CD4-positive, alpha-beta T cell (primary cell): Measurements from ENCODE around the gene NES. TPM values are rescaled to one million over a fixed set of nuclear protein-coding genes. Genes with fewer than 3 reads are reported as not detected.

Experiments
- ATAC-seq: fragments of 200-7000 bp; cut with Tn5 transposase; one replicate; pipeline ENCODE4 v1.10.0; 2022; ENCODE audit warnings: mild to moderate bottlenecking; ENCODE audit not compliant: poor library complexity
- CTCF ChIA-PET: fragments of 350-600 bp; sonication (Branson Sonifier 250); formaldehyde crosslinking; loops from one replicate; lab custom pipeline; 2021; ENCODE audit warnings: antibody characterized with exemption, inconsistent platforms; lab: Charles Lee
- POLR2A ChIA-PET: fragments of 350-600 bp; sonication (Branson Sonifier 250); formaldehyde crosslinking; loops from one replicate; lab custom pipeline; 2021; ENCODE audit warnings: antibody characterized with exemption, inconsistent platforms; lab: Charles Lee
- DNase-seq, 14 experiments: peaks; one replicate each; pipeline ENCODE4 v3.0.0-alpha.2; 2013 to 2020; ENCODE audit warnings: mixed read lengths in 2 of 14
- H3K27ac ChIP-seq, 2 donors: one replicate each; pipeline versions ENCODE4 v1.5.1 to v1.7.0; 2013; ENCODE audit warnings: low read length in 2 of 2, low read depth in 1 of 2, mild to moderate bottlenecking in 1 of 2
- H3K27me3 ChIP-seq, 2 experiments: 1 replicate in 1 of 2; 2 replicates in 1 of 2; pipeline versions ENCODE4 v1.6.1 to v1.7.0; 2013; ENCODE audit warnings: low read length in 2 of 2, control low read depth in 1 of 2, mild to moderate bottlenecking in 1 of 2, moderate library complexity in 1 of 2; ENCODE audit not compliant: insufficient read depth in 2 of 2, control insufficient read depth in 1 of 2
- H3K36me3 ChIP-seq: one replicate; pipeline ENCODE4 v1.6.1; 2013; ENCODE audit warnings: low read length, control low read depth; ENCODE audit not compliant: insufficient read depth
- H3K4me1 ChIP-seq: one replicate; pipeline ENCODE4 v1.6.1; 2013; ENCODE audit warnings: low read length, control low read depth; ENCODE audit not compliant: insufficient read depth
- H3K4me3 ChIP-seq: one replicate; pipeline ENCODE4 v1.5.1; 2013; ENCODE audit warnings: mild to moderate bottlenecking, low read length, moderate library complexity
- H3K9me3 ChIP-seq, 2 experiments: 1 replicate in 1 of 2; 2 replicates in 1 of 2; pipeline versions ENCODE4 v1.6.1 to v1.7.0; 2013; ENCODE audit warnings: low read length in 2 of 2, mild to moderate bottlenecking in 2 of 2, control low read depth in 1 of 2, moderate library complexity in 1 of 2; ENCODE audit not compliant: control insufficient read depth in 1 of 2, insufficient read depth in 1 of 2
- H3K27ac Mint-ChIP-seq: one replicate; pipeline ENCODE4 v1.8.0; 2020; ENCODE audit warnings: mixed read lengths
- H3K27me3 Mint-ChIP-seq: one replicate; pipeline ENCODE4 v1.8.0; 2021; ENCODE audit warnings: mixed read lengths
- H3K36me3 Mint-ChIP-seq: one replicate; pipeline ENCODE4 v1.8.0; 2021; ENCODE audit warnings: low read depth, mixed read lengths
- H3K4me1 Mint-ChIP-seq: one replicate; pipeline ENCODE4 v1.8.0; 2021; ENCODE audit warnings: low read depth, mixed read lengths
- H3K4me3 Mint-ChIP-seq: one replicate; pipeline ENCODE4 v1.8.0; 2020; ENCODE audit warnings: mild to moderate bottlenecking, mixed read lengths
- H3K9me3 Mint-ChIP-seq: one replicate; pipeline ENCODE4 v1.8.0; 2020; ENCODE audit warnings: mixed read lengths
- intact Hi-C, 2 experiments: fragments of 100-400 bp; cut with DNase I in 1 of 2; cut with micrococcal nuclease in 1 of 2; formaldehyde crosslinking; loops; one replicate each; pipeline versions ENCODE4 v1.15.1 to v1.9.0; 2023 to 2025; cut with DNase I, micrococcal nuclease
- total RNA-seq, 174 experiments: library from RNA in 2 of 174; stranded (reverse) in 2 of 174; gene quantifications; one replicate each; pipeline ENCODE4 v1.2.3 and lab custom pipeline; 2021 to 2026
- TF ChIP-seq, protein P1 (sequence below): fragments of 200-600 bp; IDR thresholded peaks from one replicate; pipeline ENCODE4 v1.8.0; 2022; ENCODE audit warnings: antibody characterized with exemption, mild to moderate bottlenecking

The NES gene
- total RNA-seq, 2 experiments from 2014 or later, result not detected

DNA sequence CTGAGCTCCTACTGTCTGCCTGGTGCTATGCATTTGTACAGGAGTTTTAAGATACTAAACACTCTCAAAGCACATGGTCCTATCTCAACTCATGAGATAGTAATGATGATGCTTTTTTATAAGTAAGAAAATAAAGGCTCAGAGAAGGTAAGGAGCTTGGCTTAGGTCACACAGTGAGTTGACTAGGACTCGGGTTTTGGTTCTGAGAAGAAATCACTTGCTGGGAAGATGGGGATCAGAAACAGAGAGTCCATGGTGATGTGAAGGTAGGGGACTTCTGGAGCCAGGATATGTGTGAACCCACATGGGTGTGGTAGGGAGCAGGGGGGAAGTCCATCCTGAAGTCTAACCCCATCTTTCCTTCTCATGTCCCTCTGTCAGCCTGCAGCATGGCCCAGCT is 31.5 kb downstream of the NES start:
- ChIA-PET POLR2A (no interaction called here), CTCF (interaction anchor here (1.4 kb wide), 1 partner anchor 44 kb away, joined by 3 read pairs; no protein-coding TSS in a partner anchor)
- Histone ChIP-seq H3K4me1 (peaks cover 29% of the 10 kb centered on the region), H3K27me3 (peaks cover 59 to 78% of the 10 kb centered on the region in 2 experiments), H3K9me3 (peaks cover 0 to 17% of the 10 kb centered on the region in 2 experiments), H3K36me3 (no peaks in the 10 kb centered on the region), H3K4me3 (no peak overlapping the region), H3K27ac (no peak overlapping the region)
- DNase-seq (no peak), ATAC-seq (no peak)
- intact Hi-C loops, result no loop called here
- TF ChIP-seq, protein P1, sequence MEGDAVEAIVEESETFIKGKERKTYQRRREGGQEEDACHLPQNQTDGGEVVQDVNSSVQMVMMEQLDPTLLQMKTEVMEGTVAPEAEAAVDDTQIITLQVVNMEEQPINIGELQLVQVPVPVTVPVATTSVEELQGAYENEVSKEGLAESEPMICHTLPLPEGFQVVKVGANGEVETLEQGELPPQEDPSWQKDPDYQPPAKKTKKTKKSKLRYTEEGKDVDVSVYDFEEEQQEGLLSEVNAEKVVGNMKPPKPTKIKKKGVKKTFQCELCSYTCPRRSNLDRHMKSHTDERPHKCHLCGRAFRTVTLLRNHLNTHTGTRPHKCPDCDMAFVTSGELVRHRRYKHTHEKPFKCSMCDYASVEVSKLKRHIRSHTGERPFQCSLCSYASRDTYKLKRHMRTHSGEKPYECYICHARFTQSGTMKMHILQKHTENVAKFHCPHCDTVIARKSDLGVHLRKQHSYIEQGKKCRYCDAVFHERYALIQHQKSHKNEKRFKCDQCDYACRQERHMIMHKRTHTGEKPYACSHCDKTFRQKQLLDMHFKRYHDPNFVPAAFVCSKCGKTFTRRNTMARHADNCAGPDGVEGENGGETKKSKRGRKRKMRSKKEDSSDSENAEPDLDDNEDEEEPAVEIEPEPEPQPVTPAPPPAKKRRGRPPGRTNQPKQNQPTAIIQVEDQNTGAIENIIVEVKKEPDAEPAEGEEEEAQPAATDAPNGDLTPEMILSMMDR, result no peak
- Mint-ChIP-seq H3K27me3 (peaks cover 86% of the 10 kb centered on the region), H3K27ac (no peak overlapping the region), H3K9me3 (no peaks in the 10 kb centered on the region), H3K36me3 (no peaks in the 10 kb centered on the region), H3K4me3 (no peak overlapping the region), H3K4me1 (peaks cover 28% of the 10 kb centered on the region)

DNA sequence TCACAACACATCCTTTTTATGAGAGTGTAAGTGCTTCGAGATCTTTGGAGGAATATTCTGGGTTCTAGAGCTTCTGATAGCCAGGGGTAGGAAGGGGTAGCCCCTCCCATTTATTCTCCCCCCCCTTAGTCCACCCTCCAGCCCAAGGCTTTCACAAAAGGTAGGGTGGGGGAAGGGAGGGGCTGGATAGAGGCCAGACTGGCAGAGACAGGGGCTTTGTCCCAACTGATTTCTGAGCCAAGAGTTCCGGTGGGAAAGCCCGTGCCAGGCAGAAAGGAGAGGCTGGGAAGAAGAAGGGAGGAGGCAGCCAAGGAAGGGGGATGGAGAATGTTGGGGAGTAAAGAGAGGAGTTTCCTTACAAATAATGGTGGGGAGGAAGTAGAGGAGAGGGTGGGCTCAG is 32.2 kb downstream of the NES start:
- no peaks in the 10 kb centered on the region for H3K9me3 Mint-ChIP-seq
- H3K4me1 ChIP-seq, result peaks cover 29% of the 10 kb centered on the region
- H3K27me3 Mint-ChIP-seq, result peaks cover 87% of the 10 kb centered on the region
- TF ChIP-seq, protein P1, result no peak
- H3K4me1 Mint-ChIP-seq, result peaks cover 28% of the 10 kb centered on the region
- ChIA-PET POLR2A (no interaction called here), CTCF (interaction anchor here (1.4 kb wide), 1 partner anchor 45 kb away, joined by 3 read pairs; no protein-coding TSS in a partner anchor)
- peaks cover 0 to 17% of the 10 kb centered on the region in 2 experiments for H3K9me3 ChIP-seq
- ATAC-seq (no peak), DNase-seq (no peak)
- H3K36me3 ChIP-seq, result no peaks in the 10 kb centered on the region
- no peak overlapping the region for H3K4me3 ChIP-seq
- intact Hi-C loops, result no loop called here
- peaks cover 62 to 78% of the 10 kb centered on the region in 2 experiments for H3K27me3 ChIP-seq
- H3K27ac Mint-ChIP-seq, result no peak overlapping the region
- H3K4me3 Mint-ChIP-seq, result no peak overlapping the region
- no peak overlapping the region for H3K27ac ChIP-seq
- H3K36me3 Mint-ChIP-seq, result no peaks in the 10 kb centered on the region

DNA sequence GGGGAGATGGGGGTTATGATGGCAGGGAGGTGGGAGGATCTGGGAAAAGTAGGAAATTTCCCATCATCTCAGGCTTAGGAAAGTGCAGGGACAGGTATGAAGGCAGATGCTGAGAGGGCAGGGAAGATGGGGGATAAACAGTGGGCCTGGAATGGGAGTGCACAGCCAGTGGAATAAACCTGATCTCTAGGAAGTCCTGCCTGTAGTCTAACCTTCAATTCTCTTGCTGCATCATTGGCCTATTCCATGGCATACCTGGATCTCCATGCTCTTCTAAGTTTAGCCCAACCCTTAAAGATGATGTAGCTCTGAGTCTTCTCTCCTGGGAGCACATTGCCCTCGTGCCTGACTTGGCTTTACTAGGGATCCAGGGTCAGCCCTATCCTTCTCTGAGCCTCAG is 32.6 kb downstream of the NES start:
- no peak overlapping the region for H3K4me3 Mint-ChIP-seq
- no peaks in the 10 kb centered on the region for H3K36me3 Mint-ChIP-seq
- no peak overlapping the region for H3K27ac ChIP-seq
- H3K36me3 ChIP-seq, result no peaks in the 10 kb centered on the region
- POLR2A ChIA-PET, result no interaction called here
- H3K4me1 ChIP-seq, result peaks cover 29% of the 10 kb centered on the region
- CTCF ChIA-PET, result no interaction called here
- H3K4me3 ChIP-seq, result no peak overlapping the region
- H3K27ac Mint-ChIP-seq, result no peak overlapping the region
- no peaks in the 10 kb centered on the region for H3K9me3 Mint-ChIP-seq
- DNase-seq (no peak), ATAC-seq (no peak)
- peaks cover 28% of the 10 kb centered on the region for H3K4me1 Mint-ChIP-seq
- H3K9me3 ChIP-seq, result peaks cover 0 to 17% of the 10 kb centered on the region in 2 experiments
- intact Hi-C loops, result no loop called here
- H3K27me3 Mint-ChIP-seq, result peaks cover 87% of the 10 kb centered on the region
- peaks cover 66 to 82% of the 10 kb centered on the region in 2 experiments for H3K27me3 ChIP-seq
- TF ChIP-seq, protein P1, result no peak
